Measurements from ENCODE around the gene SPRYD7. TPM values are rescaled to one million over a fixed set of nuclear protein-coding genes. Genes with fewer than 3 reads are reported as not detected.

Gene SPRYD7
- total RNA-seq, 1 experiment from 2014 or later, result 20.7 TPM

DNA sequence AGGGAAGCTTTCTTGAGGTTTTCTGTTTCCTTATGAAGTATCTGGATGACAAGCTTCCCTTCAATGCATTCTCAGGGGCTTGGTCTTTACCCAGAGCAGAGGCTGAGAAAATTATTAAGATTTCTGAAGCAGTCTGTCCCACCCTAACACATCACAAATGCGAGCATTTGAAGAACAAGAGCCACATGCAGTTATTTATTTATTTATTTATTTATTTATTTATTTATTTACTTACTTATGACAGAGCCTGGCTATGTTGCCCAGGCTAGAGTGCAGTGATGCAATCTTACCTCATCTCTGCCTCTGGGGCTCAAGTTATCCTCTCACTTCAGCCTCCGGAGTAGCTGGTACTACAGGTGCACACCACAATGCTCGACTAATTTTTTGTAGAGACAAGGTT, 38.4 kb downstream of the SPRYD7 start:
- Mint-ChIP-seq H3K4me1 (ENCODE audit: low read depth, unreplicated experiment) (peaks cover 5% of the 10 kb centered on the region), H3K4me3 (ENCODE audit: unreplicated experiment) (no peak overlapping the region), H3K27ac (ENCODE audit: unreplicated experiment) (no peak overlapping the region), H3K9me3 (ENCODE audit: unreplicated experiment) (no peaks in the 10 kb centered on the region), H3K27me3 (ENCODE audit: insufficient read depth, unreplicated experiment) (no peaks in the 10 kb centered on the region), H3K36me3 (ENCODE audit: insufficient read depth, unreplicated experiment) (no peaks in the 10 kb centered on the region)
- ChIA-PET CTCF (no interaction called here), POLR2A (no interaction called here)
- no peaks in the 10 kb centered on the region for H3K36me3 ChIP-seq (ENCODE audit: control insufficient read depth, insufficient read depth, low read length)
- H3K27me3 ChIP-seq (replicated peaks; ENCODE audit: control insufficient read depth, insufficient read depth, low read length), result no peaks in the 10 kb centered on the region
- H3K4me1 ChIP-seq, result no peaks in the 10 kb centered on the region
- no peak overlapping the region for H3K4me3 ChIP-seq (ENCODE audit: low read depth, low read length)
- H3K9me3 ChIP-seq, result 0 out of 2 replicates have a peak, but pooled peaks cover 9% of the 10 kb centered on the region
- no TSS peak for BruUV-seq (replicated peaks)
- no peak for DNase-seq
- TF ChIP-seq, protein P1, sequence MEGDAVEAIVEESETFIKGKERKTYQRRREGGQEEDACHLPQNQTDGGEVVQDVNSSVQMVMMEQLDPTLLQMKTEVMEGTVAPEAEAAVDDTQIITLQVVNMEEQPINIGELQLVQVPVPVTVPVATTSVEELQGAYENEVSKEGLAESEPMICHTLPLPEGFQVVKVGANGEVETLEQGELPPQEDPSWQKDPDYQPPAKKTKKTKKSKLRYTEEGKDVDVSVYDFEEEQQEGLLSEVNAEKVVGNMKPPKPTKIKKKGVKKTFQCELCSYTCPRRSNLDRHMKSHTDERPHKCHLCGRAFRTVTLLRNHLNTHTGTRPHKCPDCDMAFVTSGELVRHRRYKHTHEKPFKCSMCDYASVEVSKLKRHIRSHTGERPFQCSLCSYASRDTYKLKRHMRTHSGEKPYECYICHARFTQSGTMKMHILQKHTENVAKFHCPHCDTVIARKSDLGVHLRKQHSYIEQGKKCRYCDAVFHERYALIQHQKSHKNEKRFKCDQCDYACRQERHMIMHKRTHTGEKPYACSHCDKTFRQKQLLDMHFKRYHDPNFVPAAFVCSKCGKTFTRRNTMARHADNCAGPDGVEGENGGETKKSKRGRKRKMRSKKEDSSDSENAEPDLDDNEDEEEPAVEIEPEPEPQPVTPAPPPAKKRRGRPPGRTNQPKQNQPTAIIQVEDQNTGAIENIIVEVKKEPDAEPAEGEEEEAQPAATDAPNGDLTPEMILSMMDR (IDR thresholded peaks at IDR 0.05; ENCODE audit: insufficient read depth in 1 of 2, low read depth in 1 of 2, low read length in 1 of 2, severe bottlenecking in 1 of 2, unreplicated experiment in 1 of 2), result no peak
- intact Hi-C loops (cut with micrococcal nuclease; ENCODE audit: unreplicated experiment), result no loop called here

DNA sequence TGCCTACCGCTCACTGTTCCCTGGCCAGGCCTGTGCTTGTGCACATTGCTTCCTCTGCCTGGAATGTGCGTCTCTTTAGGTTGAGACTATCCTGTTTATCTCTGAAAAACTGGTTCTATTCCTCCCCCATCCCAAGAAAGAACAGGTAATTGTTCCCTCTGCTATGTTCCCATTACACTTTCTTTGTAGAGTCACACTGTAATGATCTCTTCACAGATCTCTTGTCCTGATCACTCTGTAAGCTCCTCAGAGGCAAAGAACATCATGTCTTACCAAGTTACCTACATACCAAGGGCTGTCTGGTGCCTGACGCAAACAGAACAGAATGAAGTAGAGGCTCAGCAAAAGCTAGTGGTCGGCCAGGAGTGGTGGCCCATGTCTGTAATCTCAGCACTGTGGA, 40.3 kb downstream of the SPRYD7 start:
- H3K9me3 Mint-ChIP-seq (ENCODE audit: unreplicated experiment), result no peaks in the 10 kb centered on the region
- intact Hi-C loops (cut with micrococcal nuclease; ENCODE audit: unreplicated experiment), result no loop called here
- POLR2A ChIA-PET, result no interaction called here
- no peaks in the 10 kb centered on the region for H3K27me3 Mint-ChIP-seq (ENCODE audit: insufficient read depth, unreplicated experiment)
- Histone ChIP-seq H3K4me1 (no peaks in the 10 kb centered on the region), H3K9me3 (0 out of 2 replicates have a peak, but pooled peaks cover 9% of the 10 kb centered on the region), H3K36me3 (ENCODE audit: control insufficient read depth, insufficient read depth, low read length) (no peaks in the 10 kb centered on the region), H3K4me3 (ENCODE audit: low read depth, low read length) (no peak overlapping the region), H3K27me3 (replicated peaks; ENCODE audit: control insufficient read depth, insufficient read depth, low read length) (no peaks in the 10 kb centered on the region)
- CTCF ChIA-PET, result no interaction called here
- TF ChIP-seq, protein P1 (IDR thresholded peaks at IDR 0.05; ENCODE audit: insufficient read depth in 1 of 2, low read depth in 1 of 2, low read length in 1 of 2, severe bottlenecking in 1 of 2, unreplicated experiment in 1 of 2), result no peak
- no peak overlapping the region for H3K4me3 Mint-ChIP-seq (ENCODE audit: unreplicated experiment)
- BruUV-seq (replicated peaks), result no TSS peak
- peaks cover 5% of the 10 kb centered on the region for H3K4me1 Mint-ChIP-seq (ENCODE audit: low read depth, unreplicated experiment)
- no peak overlapping the region for H3K27ac Mint-ChIP-seq (ENCODE audit: unreplicated experiment)
- no peaks in the 10 kb centered on the region for H3K36me3 Mint-ChIP-seq (ENCODE audit: insufficient read depth, unreplicated experiment)
- DNase-seq, result no peak

DNA sequence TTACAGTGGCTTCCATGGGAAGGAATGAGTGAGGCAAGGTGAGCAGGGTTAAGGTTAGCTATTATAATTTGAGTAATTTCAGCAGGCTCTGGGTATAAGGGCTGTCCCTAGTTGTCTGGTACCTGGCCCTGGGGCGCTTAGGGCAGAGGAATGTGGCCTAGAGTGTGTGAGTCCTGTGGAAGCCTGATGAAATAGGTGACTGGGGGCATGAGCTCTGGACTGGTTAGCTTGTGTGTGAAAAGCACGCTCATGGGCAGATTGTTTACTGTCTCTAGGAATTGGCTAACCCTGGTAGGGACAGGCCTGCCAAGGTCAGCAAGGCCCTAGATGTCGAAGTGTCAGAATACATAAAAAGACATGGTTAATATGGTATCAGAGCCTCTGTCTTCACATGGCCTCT, 42.5 kb downstream of the SPRYD7 start:
- no peaks in the 10 kb centered on the region for H3K27me3 Mint-ChIP-seq (ENCODE audit: insufficient read depth, unreplicated experiment)
- no peak for DNase-seq
- ChIA-PET CTCF (no interaction called here), POLR2A (interaction anchor here (0.6 kb wide), 1 partner anchor 33 kb away, joined by 4 read pairs; no protein-coding TSS in a partner anchor)
- H3K4me1 Mint-ChIP-seq (ENCODE audit: low read depth, unreplicated experiment), result peaks cover 5% of the 10 kb centered on the region
- Histone ChIP-seq H3K4me3 (ENCODE audit: low read depth, low read length) (no peak overlapping the region), H3K9me3 (0 out of 2 replicates have a peak, but pooled peaks cover 7% of the 10 kb centered on the region), H3K4me1 (no peaks in the 10 kb centered on the region), H3K27me3 (replicated peaks; ENCODE audit: control insufficient read depth, insufficient read depth, low read length) (no peaks in the 10 kb centered on the region), H3K36me3 (ENCODE audit: control insufficient read depth, insufficient read depth, low read length) (no peaks in the 10 kb centered on the region)
- H3K36me3 Mint-ChIP-seq (ENCODE audit: insufficient read depth, unreplicated experiment), result no peaks in the 10 kb centered on the region
- no TSS peak for BruUV-seq (replicated peaks)
- no peaks in the 10 kb centered on the region for H3K9me3 Mint-ChIP-seq (ENCODE audit: unreplicated experiment)
- H3K27ac Mint-ChIP-seq (ENCODE audit: unreplicated experiment), result no peak overlapping the region
- H3K4me3 Mint-ChIP-seq (ENCODE audit: unreplicated experiment), result no peak overlapping the region
- intact Hi-C loops (cut with micrococcal nuclease; ENCODE audit: unreplicated experiment), result no loop called here
- TF ChIP-seq, protein P1 (IDR thresholded peaks at IDR 0.05; ENCODE audit: insufficient read depth in 1 of 2, low read depth in 1 of 2, low read length in 1 of 2, severe bottlenecking in 1 of 2, unreplicated experiment in 1 of 2), result no peak
